ENCODE data around the gene CLCA2. TPM values are rescaled to one million over a fixed set of nuclear protein-coding genes. Genes with fewer than 3 reads are reported as not detected.
"Not testable (repeated sequence)": the region's sequence is repeated elsewhere in the genome, so short reads cannot be mapped to it uniquely, and the experiment has no call there.

The CLCA2 gene
- total RNA-seq, 1 donor from 2014 or later = not detected

- intact Hi-C loops (cut with micrococcal nuclease) = no loop called here
Observed at GRCh38 chr1:86498281-86498680, 74.3 kb downstream of the CLCA2 start.

GRCh38 chr1:86499987-86500593, 76.1 kb downstream of the CLCA2 start:
- Histone ChIP-seq H3K4me1 (peaks cover 43% of the 10 kb centered on the region), H3K27me3 (ENCODE audit: low read depth) (no peaks in the 10 kb centered on the region), H3K27ac (replicated peaks) (peak overlapping the region; percentile 82), H3K36me3 (no peaks in the 10 kb centered on the region), H3K9me3 (replicated peaks) (no peaks in the 10 kb centered on the region), H3K4me3 (no peak overlapping the region)
- intact Hi-C loops (cut with micrococcal nuclease) = no loop called here
- DNase-seq = no peak
- TF ChIP-seq CTCF (IDR thresholded peaks at IDR 0.05; ENCODE audit: borderline replicate concordance) = peak; percentile 81

More at GRCh38 chr1:86498281-86498680, 74.3 kb downstream of the CLCA2 start:
- Histone ChIP-seq H3K9me3 (replicated peaks) (no peaks in the 10 kb centered on the region), H3K4me3 (no peak overlapping the region), H3K36me3 (no peaks in the 10 kb centered on the region), H3K27ac (replicated peaks) (no peak overlapping the region), H3K27me3 (ENCODE audit: low read depth) (no peaks in the 10 kb centered on the region), H3K4me1 (peaks cover 25% of the 10 kb centered on the region)
- no peak for DNase-seq
- no peak for TF ChIP-seq CTCF (IDR thresholded peaks at IDR 0.05; ENCODE audit: borderline replicate concordance)

- H3K36me3 ChIP-seq = no peaks in the 10 kb centered on the region
- peaks cover 48% of the 10 kb centered on the region for H3K4me1 ChIP-seq
- H3K9me3 ChIP-seq (replicated peaks) = no peaks in the 10 kb centered on the region
- DNase-seq = no peak
- H3K4me3 ChIP-seq = no peak overlapping the region
- peak overlapping the region; percentile 82 for H3K27ac ChIP-seq (replicated peaks)
- intact Hi-C loops (cut with micrococcal nuclease) = no loop called here
- H3K27me3 ChIP-seq (ENCODE audit: low read depth) = no peaks in the 10 kb centered on the region
- no peak for TF ChIP-seq CTCF (IDR thresholded peaks at IDR 0.05; ENCODE audit: borderline replicate concordance)
Observed at GRCh38 chr1:86500714-86501113, 76.7 kb downstream of the CLCA2 start.

GRCh38 chr1:86502125-86502646, 78.2 kb downstream of the CLCA2 start:
- H3K27me3 ChIP-seq (ENCODE audit: low read depth); H3K36me3 ChIP-seq; DNase-seq; H3K9me3 ChIP-seq (replicated peaks); intact Hi-C loops (cut with micrococcal nuclease): not testable (repeated sequence)
- peak overlapping the region; percentile 59 for H3K4me3 ChIP-seq
- H3K4me1 ChIP-seq = peaks cover 48% of the 10 kb centered on the region
- TF ChIP-seq CTCF (IDR thresholded peaks at IDR 0.05; ENCODE audit: borderline replicate concordance) = peak; percentile 59
- peak overlapping the region; percentile 82 for H3K27ac ChIP-seq (replicated peaks)

DNA sequence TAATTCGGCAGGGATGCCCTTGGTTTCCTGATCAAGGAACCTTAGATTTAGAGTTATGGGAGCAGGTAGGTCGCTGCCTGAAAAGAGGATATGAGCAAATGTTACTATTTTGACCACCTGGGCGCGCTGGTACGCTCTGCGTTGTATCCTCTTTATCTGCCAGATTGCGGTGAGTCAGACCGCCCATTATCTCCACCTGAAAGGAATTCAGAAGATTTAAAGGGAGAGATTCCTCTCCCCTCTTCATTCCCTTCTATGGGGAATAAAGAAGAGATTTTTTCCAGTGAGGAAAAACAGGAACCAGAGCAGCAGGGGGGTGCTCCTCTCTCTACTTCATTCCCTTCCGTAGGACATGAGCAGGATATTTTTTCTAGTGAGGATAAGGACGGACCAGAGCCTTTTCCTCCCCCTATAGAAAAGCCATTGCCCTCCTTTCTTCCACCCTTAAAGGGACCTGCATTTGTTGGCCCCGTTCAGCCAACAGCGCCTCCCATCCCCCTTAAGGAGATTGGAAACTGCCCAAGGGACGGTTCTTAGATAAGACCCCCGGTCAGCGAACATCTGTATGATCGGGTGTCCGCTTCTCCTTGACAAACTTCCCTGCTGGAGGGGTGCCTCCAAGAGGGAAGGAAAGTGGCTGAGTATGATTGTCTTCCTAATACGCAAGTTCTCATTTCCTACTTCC, 78.9 kb downstream of the CLCA2 start:
- DNase-seq = no peak
- no peak for TF ChIP-seq CTCF (IDR thresholded peaks at IDR 0.05; ENCODE audit: borderline replicate concordance)
- H3K4me1 ChIP-seq = peaks cover 48% of the 10 kb centered on the region
- no peaks in the 10 kb centered on the region for H3K27me3 ChIP-seq (ENCODE audit: low read depth)
- intact Hi-C loops (cut with micrococcal nuclease) = no loop called here
- peak overlapping the region; percentile 59 for H3K4me3 ChIP-seq
- peak overlapping the region; percentile 82 for H3K27ac ChIP-seq (replicated peaks)
- H3K9me3 ChIP-seq (replicated peaks) = no peaks in the 10 kb centered on the region
- H3K36me3 ChIP-seq = no peaks in the 10 kb centered on the region
